Gastrocnemius medialis (tissue), 4 donors: ENCODE results near the gene C4A. TPM values are rescaled to one million over a fixed set of nuclear protein-coding genes. Genes with fewer than 3 reads are reported as not detected.

Experiments used
- ATAC-seq, 2 donors: fragments of 150-250 bp; one replicate each; pipeline ENCODE4 v1.9.1; 2016
- DNase-seq, 2 donors: peaks; one replicate each; pipeline ENCODE4 v3.0.0-alpha.2; 2019
- H3K27ac ChIP-seq, 4 donors: fragments of 200-600 bp; sonication (generic); 1 replicate in 1 of 4; 2 replicates in 3 of 4; pipeline ENCODE4 v1.5.1; 2016 to 2018; ENCODE audit warnings: mild to moderate bottlenecking in 2 of 4, moderate library complexity in 1 of 4
- H3K27me3 ChIP-seq, 3 donors: fragments of 200-600 bp; sonication (generic) in 2 of 3; 1 replicate in 1 of 3; 2 replicates in 2 of 3; pipeline versions ENCODE4 v1.5.1 to v1.6.0; 2016 to 2019; ENCODE audit warnings: mild to moderate bottlenecking in 1 of 3, moderate library complexity in 1 of 3
- H3K36me3 ChIP-seq, 2 donors: fragments of 200-600 bp; sonication (generic) in 1 of 2; one replicate each; pipeline ENCODE4 v1.5.1; 2017 to 2018
- H3K4me1 ChIP-seq, 2 donors: fragments of 200-600 bp; sonication (generic) in 1 of 2; one replicate each; pipeline ENCODE4 v1.5.1; 2016 to 2017; ENCODE audit warnings: mild to moderate bottlenecking in 2 of 2
- H3K4me3 ChIP-seq, 4 donors: fragments of 200-600 bp; sonication (generic) in 3 of 4; 1 replicate in 1 of 4; 2 replicates in 3 of 4; pipeline ENCODE4 v1.5.1; 2016 to 2019; ENCODE audit warnings: mild to moderate bottlenecking in 2 of 4
- H3K9me3 ChIP-seq, 3 donors: fragments of 200-600 bp; sonication (generic) in 2 of 3; 1 replicate in 1 of 3; 2 replicates in 2 of 3; pipeline ENCODE4 v1.5.1; 2016 to 2019
- POLR2A ChIP-seq, 2 donors: fragments of 450-650 bp; IDR thresholded peaks; one replicate each; pipeline ENCODE4 v1.6.1; 2017; ENCODE audit warnings: antibody characterized with exemption in 2 of 2, mild to moderate bottlenecking in 2 of 2, moderate library complexity in 2 of 2
- in situ Hi-C, 4 donors: fragments of 200-750 bp; cut with MboI; loops; one replicate each; pipeline versions ENCODE4 v1.15.0 to v1.8.0; 2017; ENCODE audit warnings: low sequenced_read_pairs in 4 of 4
- intact Hi-C: fragments of 100-400 bp; cut with DNase I; formaldehyde crosslinking; loops from one replicate; pipeline ENCODE4 v1.15.1; 2023; ENCODE audit warnings: low total_unique reads
- total RNA-seq, 4 donors: library from RNA; depleted of rRNA; stranded (reverse); fragments of >200 nt; gene quantifications; one replicate each; pipeline versions ENCODE4 v1.1.0 to v1.2.3, GENCODE V29; 2016
- TF ChIP-seq, protein P1 (sequence below), 5 experiments: fragments of 450-650 bp in 3 of 5; fragments of 200-600 bp in 2 of 5; sonication (generic) in 2 of 5; IDR thresholded peaks in 4 of 5; conservative IDR thresholded peaks in 1 of 5; 1 replicate in 4 of 5; 2 replicates in 1 of 5; pipeline ENCODE4 v1.5.1; 2016 to 2019; ENCODE audit warnings: antibody characterized with exemption in 5 of 5, mild to moderate bottlenecking in 3 of 5, moderate library complexity in 3 of 5

C4A gene
- total RNA-seq, 4 donors from 2014 or later = 4.3 to 7.8 (median 6.2) TPM

DNA sequence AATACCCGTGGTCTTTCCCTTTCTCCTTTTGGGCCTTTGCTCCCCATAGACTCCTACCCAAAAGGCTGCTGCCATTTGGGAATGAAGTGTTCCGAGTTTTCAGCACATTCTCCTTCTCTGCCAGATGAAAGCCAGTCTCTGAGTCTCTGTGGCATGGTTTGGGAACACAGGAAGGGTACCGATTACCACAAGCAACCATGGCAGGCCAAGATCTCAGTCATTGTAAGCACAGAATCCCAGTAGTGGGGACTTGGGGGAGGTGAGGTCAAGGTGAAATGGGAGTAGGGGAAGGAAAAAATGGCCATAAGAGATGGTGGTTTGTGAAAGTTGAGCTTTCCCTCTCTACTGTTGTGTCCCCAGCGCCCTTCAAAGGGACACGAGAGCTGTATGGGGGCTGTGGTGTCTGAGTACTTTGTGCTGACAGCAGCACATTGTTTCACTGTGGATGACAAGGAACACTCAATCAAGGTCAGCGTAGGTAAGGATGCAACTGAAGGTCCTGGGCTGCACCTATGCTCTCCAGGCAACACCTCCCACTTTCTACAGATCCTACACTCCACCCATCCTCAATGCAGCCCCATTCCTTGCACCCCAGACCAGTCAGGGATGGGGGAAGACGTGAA lies 31.8 kb upstream of the C4A start:
- in situ Hi-C loops = loop anchor here (10.0 to 25.0 kb wide), 8 partner anchors 45 to 1012 kb away; partner anchors contain the start of genes ZBTB12 (in 2 of the 4), AGER (in 1 of the 4), AGPAT1 (in 1 of the 4) and APOM (in 1 of the 4)
- peaks cover 0 to 32% of the 10 kb centered on the region in 2 donors for H3K36me3 ChIP-seq
- no peaks in the 10 kb centered on the region for H3K4me1 ChIP-seq
- H3K4me3 ChIP-seq = no peak overlapping the region
- intact Hi-C loops = loop anchor here (10.0 kb wide), 1 partner anchor 1395 kb away; the partner anchor contains the start of genes GNL1 and PRR3
- H3K27ac ChIP-seq = no peak overlapping the region
- TF ChIP-seq, protein P1, sequence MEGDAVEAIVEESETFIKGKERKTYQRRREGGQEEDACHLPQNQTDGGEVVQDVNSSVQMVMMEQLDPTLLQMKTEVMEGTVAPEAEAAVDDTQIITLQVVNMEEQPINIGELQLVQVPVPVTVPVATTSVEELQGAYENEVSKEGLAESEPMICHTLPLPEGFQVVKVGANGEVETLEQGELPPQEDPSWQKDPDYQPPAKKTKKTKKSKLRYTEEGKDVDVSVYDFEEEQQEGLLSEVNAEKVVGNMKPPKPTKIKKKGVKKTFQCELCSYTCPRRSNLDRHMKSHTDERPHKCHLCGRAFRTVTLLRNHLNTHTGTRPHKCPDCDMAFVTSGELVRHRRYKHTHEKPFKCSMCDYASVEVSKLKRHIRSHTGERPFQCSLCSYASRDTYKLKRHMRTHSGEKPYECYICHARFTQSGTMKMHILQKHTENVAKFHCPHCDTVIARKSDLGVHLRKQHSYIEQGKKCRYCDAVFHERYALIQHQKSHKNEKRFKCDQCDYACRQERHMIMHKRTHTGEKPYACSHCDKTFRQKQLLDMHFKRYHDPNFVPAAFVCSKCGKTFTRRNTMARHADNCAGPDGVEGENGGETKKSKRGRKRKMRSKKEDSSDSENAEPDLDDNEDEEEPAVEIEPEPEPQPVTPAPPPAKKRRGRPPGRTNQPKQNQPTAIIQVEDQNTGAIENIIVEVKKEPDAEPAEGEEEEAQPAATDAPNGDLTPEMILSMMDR (IDR thresholded peaks at IDR 0.05 in 4 of 5, conservative IDR thresholded peaks at IDR 0.05 in 1 of 5) = no peak
- TF ChIP-seq POLR2A (IDR thresholded peaks at IDR 0.05) = no peak
- ATAC-seq = no peak
- H3K9me3 ChIP-seq = no peaks in the 10 kb centered on the region
- DNase-seq = no peak
- peaks cover 0 to 4% (median 0%) of the 10 kb centered on the region in 3 donors for H3K27me3 ChIP-seq

DNA sequence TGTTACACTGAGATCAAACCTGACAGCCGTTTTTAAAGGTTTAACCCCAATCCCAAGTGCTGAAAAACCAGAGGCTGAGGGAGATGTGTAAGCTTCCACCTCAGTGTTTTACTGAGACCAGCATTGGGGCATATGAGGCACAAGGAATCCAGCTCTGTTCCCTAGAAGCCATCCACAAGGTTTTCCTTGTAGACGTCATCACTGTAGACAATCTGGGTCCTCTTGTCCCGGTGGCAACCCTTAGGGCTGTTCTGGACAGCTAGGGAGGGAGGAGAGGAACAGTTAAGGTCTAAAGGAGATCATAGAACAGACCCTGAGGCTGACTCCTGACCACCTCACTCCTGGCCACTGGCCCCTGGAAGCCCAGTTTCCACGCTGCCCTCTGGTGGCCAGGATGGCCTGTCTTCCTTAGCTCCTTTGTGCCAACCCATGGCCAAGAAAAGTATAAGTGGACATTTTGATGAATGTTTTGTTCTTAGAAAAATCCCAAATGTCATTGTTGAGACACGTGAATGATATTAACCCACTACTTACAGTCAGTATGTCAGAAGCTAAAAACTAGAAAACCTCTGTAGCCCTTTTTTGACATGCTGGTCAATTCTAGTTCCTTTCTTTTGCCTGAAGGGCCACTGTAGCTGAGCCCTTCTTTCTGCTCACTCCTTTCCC lies 29.6 kb upstream of the C4A start:
- peak in 1 of 2 donors; percentile 59 for ATAC-seq
- Histone ChIP-seq H3K27ac (peak overlapping the region in 1 of 4 donors; percentile 0), H3K36me3 (peaks cover 0 to 52% of the 10 kb centered on the region in 2 donors), H3K27me3 (no peaks in the 10 kb centered on the region), H3K9me3 (no peaks in the 10 kb centered on the region), H3K4me3 (no peak overlapping the region), H3K4me1 (peaks cover under 1 to 2% of the 10 kb centered on the region in 2 donors)
- intact Hi-C loops (loop anchor here (10.0 kb wide), 1 partner anchor 1397 kb away; the partner anchor contains the start of genes GNL1 and PRR3), in situ Hi-C loops (loop anchor here (10.0 to 25.0 kb wide), 8 partner anchors 47 to 1010 kb away; partner anchors contain the start of genes ZBTB12 (in 2 of the 4), AGER (in 1 of the 4), AGPAT1 (in 1 of the 4) and APOM (in 1 of the 4))
- peak in 1 of 2 donors; percentile 47 for DNase-seq
- no peak for TF ChIP-seq POLR2A (IDR thresholded peaks at IDR 0.05)
- TF ChIP-seq, protein P1 (IDR thresholded peaks at IDR 0.05 in 4 of 5, conservative IDR thresholded peaks at IDR 0.05 in 1 of 5) = peak; percentile 40 to 70 (median 52)

GRCh38 chr6:31952890-31953289 lies 29.0 kb upstream of the C4A start:
- TF ChIP-seq, protein P1 (IDR thresholded peaks at IDR 0.05 in 4 of 5, conservative IDR thresholded peaks at IDR 0.05 in 1 of 5) = no peak
- TF ChIP-seq POLR2A (IDR thresholded peaks at IDR 0.05) = no peak
- H3K4me3 ChIP-seq = no peak overlapping the region
- no peak for DNase-seq
- H3K36me3 ChIP-seq = peaks cover 0 to 52% of the 10 kb centered on the region in 2 donors
- peak overlapping the region in 1 of 4 donors; percentile 0 for H3K27ac ChIP-seq
- intact Hi-C loops = loop anchor here (10.0 kb wide), 1 partner anchor 1398 kb away; the partner anchor contains the start of genes GNL1 and PRR3
- no peak for ATAC-seq
- no peaks in the 10 kb centered on the region for H3K9me3 ChIP-seq
- H3K27me3 ChIP-seq = no peaks in the 10 kb centered on the region
- in situ Hi-C loops = loop anchor here (10.0 to 25.0 kb wide), 8 partner anchors 48 to 1009 kb away; partner anchors contain the start of genes ZBTB12 (in 2 of the 4), AGER (in 1 of the 4), AGPAT1 (in 1 of the 4) and APOM (in 1 of the 4)
- H3K4me1 ChIP-seq = peaks cover 7 to 8% of the 10 kb centered on the region in 2 donors

- in situ Hi-C loops (loop anchor here (10.0 to 25.0 kb wide), 8 partner anchors 50 to 1008 kb away; partner anchors contain the start of genes ZBTB12 (in 2 of the 4), AGER (in 1 of the 4), AGPAT1 (in 1 of the 4) and APOM (in 1 of the 4)), intact Hi-C loops (loop anchor here (10.0 kb wide), 1 partner anchor 1400 kb away; the partner anchor contains the start of genes GNL1 and PRR3)
- Histone ChIP-seq H3K36me3 (peaks cover 0 to 52% of the 10 kb centered on the region in 2 donors), H3K9me3 (no peaks in the 10 kb centered on the region), H3K4me1 (peaks cover 16% of the 10 kb centered on the region in 2 donors), H3K4me3 (no peak overlapping the region), H3K27ac (no peak overlapping the region), H3K27me3 (no peaks in the 10 kb centered on the region)
- TF ChIP-seq, protein P1 (IDR thresholded peaks at IDR 0.05 in 4 of 5, conservative IDR thresholded peaks at IDR 0.05 in 1 of 5) = no peak
- no peak for ATAC-seq
- DNase-seq = no peak
Observed at GRCh38 chr6:31954511-31954910, 27.3 kb upstream of the C4A start.
